ENCODE data around the gene PLA2G4A. TPM values are rescaled to one million over a fixed set of nuclear protein-coding genes. Genes with fewer than 3 reads are reported as not detected.

PLA2G4A gene
- total RNA-seq, 4 donors from 2014 or later = 2.0 to 8.3 (median 6.1) TPM

GRCh38 chr1:187003353-187003752, 174.6 kb downstream of the PLA2G4A start:
- Histone ChIP-seq H3K4me3 (no peak overlapping the region), H3K27me3 (no peaks in the 10 kb centered on the region), H3K27ac (no peak overlapping the region), H3K36me3 (no peaks in the 10 kb centered on the region), H3K9me3 (peaks cover 0 to 4% of the 10 kb centered on the region in 2 donors), H3K4me1 (no peaks in the 10 kb centered on the region)
- in situ Hi-C loops (cut with MboI; ENCODE audit: low pct_ligation_motif_present in 1 of 4, low pct_unique_long_range_greater_than_20kb in 1 of 4, low sequenced_read_pairs in 3 of 4) (no loop called here), intact Hi-C loops (cut with DNase I; ENCODE audit: low total_unique reads) (no loop called here)
- DNase-seq = no peak
- TF ChIP-seq CTCF (IDR thresholded peaks at IDR 0.05) (no peak), EP300 (IDR thresholded peaks at IDR 0.05; ENCODE audit: low read depth) (no peak), POLR2A (IDR thresholded peaks at IDR 0.05) (no peak), POLR2AphosphoS5 (IDR thresholded peaks at IDR 0.05) (no peak)
- 84 to 90% methylated on average over 5 to 8 of the region's 8 CpGs for WGBS, 2 donors (ENCODE audit: low coverage in 1 of 2)

- H3K27me3 ChIP-seq = no peaks in the 10 kb centered on the region
- TF ChIP-seq CTCF (IDR thresholded peaks at IDR 0.05) = no peak
- TF ChIP-seq EP300 (IDR thresholded peaks at IDR 0.05; ENCODE audit: low read depth) = no peak
- TF ChIP-seq POLR2A (IDR thresholded peaks at IDR 0.05) = no peak
- no peak for TF ChIP-seq POLR2AphosphoS5 (IDR thresholded peaks at IDR 0.05)
- no peak overlapping the region for H3K27ac ChIP-seq
- H3K36me3 ChIP-seq = no peaks in the 10 kb centered on the region
- intact Hi-C loops (cut with DNase I; ENCODE audit: low total_unique reads) = no loop called here
- no peaks in the 10 kb centered on the region for H3K4me1 ChIP-seq
- DNase-seq = no peak
- in situ Hi-C loops (cut with MboI; ENCODE audit: low pct_ligation_motif_present in 1 of 4, low pct_unique_long_range_greater_than_20kb in 1 of 4, low sequenced_read_pairs in 3 of 4) = no loop called here
- peaks cover 0 to 6% of the 10 kb centered on the region in 2 donors for H3K9me3 ChIP-seq
- no peak overlapping the region for H3K4me3 ChIP-seq
- WGBS, 2 donors (ENCODE audit: low coverage in 1 of 2) = 58 to 64% methylated on average over 2 of the region's 2 CpGs
Measured at GRCh38 chr1:187006896-187007295, 178.1 kb downstream of the PLA2G4A start.

GRCh38 chr1:187009320-187009719, 180.6 kb downstream of the PLA2G4A start:
- DNase-seq = no peak
- Histone ChIP-seq H3K27me3 (no peaks in the 10 kb centered on the region), H3K4me3 (no peak overlapping the region), H3K4me1 (no peaks in the 10 kb centered on the region), H3K36me3 (no peaks in the 10 kb centered on the region), H3K27ac (no peak overlapping the region), H3K9me3 (peaks cover 0 to 6% of the 10 kb centered on the region in 2 donors)
- intact Hi-C loops (cut with DNase I; ENCODE audit: low total_unique reads) (no loop called here), in situ Hi-C loops (cut with MboI; ENCODE audit: low pct_ligation_motif_present in 1 of 4, low pct_unique_long_range_greater_than_20kb in 1 of 4, low sequenced_read_pairs in 3 of 4) (no loop called here)
- TF ChIP-seq POLR2AphosphoS5 (IDR thresholded peaks at IDR 0.05) (no peak), EP300 (IDR thresholded peaks at IDR 0.05; ENCODE audit: low read depth) (no peak), CTCF (IDR thresholded peaks at IDR 0.05) (no peak), POLR2A (IDR thresholded peaks at IDR 0.05) (no peak)
- WGBS, 2 donors (ENCODE audit: low coverage in 1 of 2) = 65% methylated on average over 2 of the region's 2 CpGs; no CpG with 5 or more reads in 1 of the 2 donors

GRCh38 chr1:187010571-187011309, 182.0 kb downstream of the PLA2G4A start:
- Histone ChIP-seq H3K27me3 (no peaks in the 10 kb centered on the region), H3K9me3 (peaks cover 0 to 6% of the 10 kb centered on the region in 2 donors), H3K27ac (no peak overlapping the region), H3K4me3 (no peak overlapping the region), H3K4me1 (no peaks in the 10 kb centered on the region), H3K36me3 (no peaks in the 10 kb centered on the region)
- in situ Hi-C loops (cut with MboI; ENCODE audit: low pct_ligation_motif_present in 1 of 4, low pct_unique_long_range_greater_than_20kb in 1 of 4, low sequenced_read_pairs in 3 of 4) = no loop called here
- intact Hi-C loops (cut with DNase I; ENCODE audit: low total_unique reads) = no loop called here
- DNase-seq = no peak
- no peak for TF ChIP-seq POLR2AphosphoS5 (IDR thresholded peaks at IDR 0.05)
- no peak for TF ChIP-seq POLR2A (IDR thresholded peaks at IDR 0.05)
- no peak for TF ChIP-seq CTCF (IDR thresholded peaks at IDR 0.05)
- TF ChIP-seq EP300 (IDR thresholded peaks at IDR 0.05; ENCODE audit: low read depth) = no peak
- 68 to 79% methylated on average over 4 of the region's 4 CpGs for WGBS, 2 donors (ENCODE audit: low coverage in 1 of 2)

Data from transverse colon (tissue), 4 donors.